A673 (cell line): Measurements from ENCODE around the gene CAD. TPM values are rescaled to one million over a fixed set of nuclear protein-coding genes. Genes with fewer than 3 reads are reported as not detected.
"Not testable (repeated sequence)": the region's sequence is repeated elsewhere in the genome, so short reads cannot be mapped to it uniquely, and the experiment has no call there.

Experiments used
- BruUV-seq: library from RNA; stranded (reverse); fragments of 400-500 nt; replicated peaks from 2 replicates; lab custom pipeline; 2021; lab: Mats Ljungman, UMichigan
- CTCF ChIA-PET: fragments of 300-600 bp; sonication (Branson Sonifier 250); formaldehyde crosslinking; loops from one replicate; lab custom pipeline; 2022; ENCODE audit warnings: antibody characterized with exemption; lab: Charles Lee
- POLR2A ChIA-PET: fragments of 300-600 bp; sonication (Branson Sonifier 250); formaldehyde crosslinking; loops from one replicate; lab custom pipeline; 2022; ENCODE audit warnings: antibody characterized with exemption; ENCODE audit not compliant: low non-redundant PET; lab: Charles Lee
- DNase-seq: peaks from one replicate; pipeline ENCODE4 v3.0.0-alpha.2; 2015; ENCODE audit warnings: low spot score
- H3K27ac ChIP-seq: fragments of 200-600 bp; sonication (generic); 2 replicates; pipeline ENCODE4 v1.5.1; 2016; ENCODE audit warnings: mixed run types, low read depth, mild to moderate bottlenecking, mixed read lengths, antibody characterized with exemption, low read length; ENCODE audit not compliant: poor library complexity, severe bottlenecking
- H3K27me3 ChIP-seq: fragments of 200-600 bp; sonication (generic); replicated peaks from 2 replicates; pipeline ENCODE4 v1.6.1; 2017; ENCODE audit warnings: mixed run types, low read depth, mild to moderate bottlenecking, mixed read lengths, antibody characterized with exemption, low read length; ENCODE audit not compliant: insufficient read depth, poor library complexity
- H3K36me3 ChIP-seq: fragments of 200-600 bp; sonication (generic); 2 replicates; pipeline ENCODE4 v1.6.1; 2016; ENCODE audit warnings: mixed run types, mild to moderate bottlenecking, mixed read lengths, antibody characterized with exemption, low read length; ENCODE audit not compliant: insufficient read depth, poor library complexity, severe bottlenecking
- H3K4me1 ChIP-seq: fragments of 200-600 bp; sonication (generic); 2 replicates; pipeline ENCODE4 v1.6.1; 2017; ENCODE audit warnings: mixed run types, mild to moderate bottlenecking, mixed read lengths, antibody characterized with exemption, low read length; ENCODE audit not compliant: insufficient read depth, poor library complexity, severe bottlenecking
- H3K4me3 ChIP-seq: fragments of 200-600 bp; sonication (generic); 2 replicates; pipeline ENCODE4 v1.5.1; 2016; ENCODE audit warnings: low read depth, mixed run types, mild to moderate bottlenecking, mixed read lengths, low read length; ENCODE audit not compliant: poor library complexity, severe bottlenecking
- H3K9me3 ChIP-seq: fragments of 200-600 bp; sonication (generic); 2 replicates; pipeline ENCODE4 v1.6.1; 2016; ENCODE audit warnings: mixed run types, low read depth, mild to moderate bottlenecking, mixed read lengths, antibody characterized with exemption, low read length; ENCODE audit not compliant: poor library complexity, severe bottlenecking
- CTCF ChIP-seq: fragments of 300-800, 200-600 bp; sonication (generic); conservative IDR thresholded peaks from 2 replicates; pipeline ENCODE4 v1.5.1; 2017; ENCODE audit warnings: low read depth, mild to moderate bottlenecking, antibody characterized with exemption, low read length, moderate library complexity, mixed read lengths
- EZH2 ChIP-seq: fragments of 200-600 bp; sonication (generic); IDR thresholded peaks from 2 replicates; pipeline ENCODE4 v1.6.1; 2017; ENCODE audit warnings: borderline replicate concordance, low read depth, mild to moderate bottlenecking, mixed read lengths, antibody characterized with exemption, low read length; ENCODE audit not compliant: poor library complexity, severe bottlenecking
- intact Hi-C: fragments of 100-400 bp; cut with micrococcal nuclease; formaldehyde crosslinking; loops from one replicate; pipeline ENCODE4 v1.10.0; 2022; ENCODE audit not compliant: unreplicated experiment
- total RNA-seq: library from RNA; stranded (reverse); gene quantifications from 2 replicates; pipeline ENCODE4 v1.2.3, GENCODE V29; 2021

CAD gene
- total RNA-seq, 1 experiment from 2014 or later = 194 TPM

GRCh38 chr2:27194538-27195354, 22.4 kb upstream of the CAD start:
- no TSS peak for BruUV-seq
- Histone ChIP-seq H3K36me3 (peaks cover 8% of the 10 kb centered on the region), H3K4me1 (peaks cover 22% of the 10 kb centered on the region), H3K9me3 (no peaks in the 10 kb centered on the region), H3K27me3 (no peaks in the 10 kb centered on the region), H3K27ac (peak overlapping the region; percentile 84), H3K4me3 (no peak overlapping the region)
- POLR2A ChIA-PET = interaction anchor here (0.6 kb wide), 1 partner anchor 1293 kb away, joined by 7 read pairs; no protein-coding TSS in a partner anchor
- DNase-seq = no peak
- TF ChIP-seq EZH2 (no peak), CTCF (no peak)
- intact Hi-C loops = loop anchor here (5.0 kb wide), 1 partner anchor 232 kb away; no protein-coding TSS in a partner anchor
- CTCF ChIA-PET = interaction anchor here (0.6 kb wide), 1 partner anchor 96 kb away, joined by 5 read pairs; no protein-coding TSS in a partner anchor

- POLR2A ChIA-PET, H3K4me3 ChIP-seq, H3K27me3 ChIP-seq, H3K9me3 ChIP-seq, BruUV-seq, intact Hi-C loops, H3K27ac ChIP-seq, DNase-seq, CTCF ChIA-PET: not testable (repeated sequence)
- Histone ChIP-seq H3K36me3 (peaks cover 19% of the 10 kb centered on the region), H3K4me1 (peaks cover 22% of the 10 kb centered on the region)
Observed at GRCh38 chr2:27195799-27196198, 21.4 kb upstream of the CAD start.

- intact Hi-C loops, H3K27me3 ChIP-seq, H3K4me3 ChIP-seq, BruUV-seq, H3K9me3 ChIP-seq, H3K27ac ChIP-seq, POLR2A ChIA-PET, CTCF ChIA-PET, DNase-seq: not testable (repeated sequence)
- Histone ChIP-seq H3K4me1 (peaks cover 14% of the 10 kb centered on the region), H3K36me3 (peaks cover 42% of the 10 kb centered on the region)
Observed at GRCh38 chr2:27198068-27198467, 19.1 kb upstream of the CAD start.

GRCh38 chr2:27198627-27199026, 18.5 kb upstream of the CAD start:
- Histone ChIP-seq H3K4me1 (peaks cover 12% of the 10 kb centered on the region), H3K27ac (peak overlapping the region; percentile 63), H3K4me3 (no peak overlapping the region), H3K27me3 (no peaks in the 10 kb centered on the region), H3K9me3 (no peaks in the 10 kb centered on the region), H3K36me3 (peaks cover 47% of the 10 kb centered on the region)
- no peak for TF ChIP-seq EZH2
- no peak for TF ChIP-seq CTCF
- BruUV-seq = no TSS peak
- ChIA-PET POLR2A (no interaction called here), CTCF (no interaction called here)
- intact Hi-C loops = no loop called here
- no peak for DNase-seq
